Colonic mucosa (tissue), 4 donors: ENCODE data around the gene MAD1L1. TPM values are rescaled to one million over a fixed set of nuclear protein-coding genes. Genes with fewer than 3 reads are reported as not detected.

Experiments used
- DNase-seq: peaks from one replicate; pipeline ENCODE4 v3.0.0-alpha.2; 2020
- H3K27ac ChIP-seq: fragments of 200-600 bp; one replicate; pipeline ENCODE4 v1.8.0; 2021
- H3K27me3 ChIP-seq: fragments of 200-600 bp; one replicate; pipeline ENCODE4 v1.8.0; 2021
- H3K36me3 ChIP-seq: fragments of 200-600 bp; one replicate; pipeline ENCODE4 v1.8.0; 2021
- H3K4me1 ChIP-seq: fragments of 200-600 bp; one replicate; pipeline ENCODE4 v1.8.0; 2021; ENCODE audit warnings: mild to moderate bottlenecking
- H3K4me3 ChIP-seq: fragments of 200-600 bp; one replicate; pipeline ENCODE4 v1.8.0; 2021
- H3K9ac ChIP-seq, 2 donors: one replicate each; pipeline ENCODE4 v1.7.0; 2013; ENCODE audit warnings: control low read depth in 2 of 2, low read depth in 2 of 2, low read length in 2 of 2
- H3K9me3 ChIP-seq: fragments of 200-600 bp; one replicate; pipeline ENCODE4 v1.8.0; 2021
- CTCF ChIP-seq: fragments of 200-600 bp; IDR thresholded peaks from one replicate; pipeline ENCODE4 v1.8.0; 2022; ENCODE audit warnings: antibody characterized with exemption, mild to moderate bottlenecking
- intact Hi-C: fragments of 100-400 bp; cut with DNase I; formaldehyde crosslinking; loops from one replicate; pipeline ENCODE4 v1.14.1; 2022
- total RNA-seq, 2 donors: library from RNA; stranded (reverse); fragmentation: NEBNext Ultra II Directional in 1 of 2; extraction: Animal tissue kit (Norgen Biotek cat#: 25700) in 1 of 2; gene quantifications; one replicate each; pipeline ENCODE4 v1.2.1, GENCODE V29; 2021
- donor health status: healthy.
- donor health status: DM: no; HTN: no; CAD: no.
- donor health status: DM: no; HTN: no; CAD: no.

Gene MAD1L1
- total RNA-seq, 2 donors from 2014 or later = 18.2 to 47.0 TPM

- Histone ChIP-seq H3K4me1 (no peaks in the 10 kb centered on the region), H3K4me3 (no peak overlapping the region), H3K36me3 (no peaks in the 10 kb centered on the region), H3K27me3 (no peaks in the 10 kb centered on the region), H3K9me3 (no peaks in the 10 kb centered on the region), H3K27ac (no peak overlapping the region), H3K9ac (no peak overlapping the region)
- no peak for DNase-seq
- intact Hi-C loops = no loop called here
- TF ChIP-seq CTCF = no peak
Measured at GRCh38 chr7:1890289-1891235, 342.2 kb downstream of the MAD1L1 start.

GRCh38 chr7:1889556-1890181 lies 343.1 kb downstream of the MAD1L1 start:
- no peak overlapping the region for H3K4me3 ChIP-seq
- H3K27ac ChIP-seq = no peak overlapping the region
- TF ChIP-seq CTCF = no peak
- intact Hi-C loops = no loop called here
- no peaks in the 10 kb centered on the region for H3K4me1 ChIP-seq
- H3K27me3 ChIP-seq = no peaks in the 10 kb centered on the region
- DNase-seq = no peak
- H3K36me3 ChIP-seq = no peaks in the 10 kb centered on the region
- H3K9me3 ChIP-seq = no peaks in the 10 kb centered on the region
- H3K9ac ChIP-seq = no peak overlapping the region

DNA sequence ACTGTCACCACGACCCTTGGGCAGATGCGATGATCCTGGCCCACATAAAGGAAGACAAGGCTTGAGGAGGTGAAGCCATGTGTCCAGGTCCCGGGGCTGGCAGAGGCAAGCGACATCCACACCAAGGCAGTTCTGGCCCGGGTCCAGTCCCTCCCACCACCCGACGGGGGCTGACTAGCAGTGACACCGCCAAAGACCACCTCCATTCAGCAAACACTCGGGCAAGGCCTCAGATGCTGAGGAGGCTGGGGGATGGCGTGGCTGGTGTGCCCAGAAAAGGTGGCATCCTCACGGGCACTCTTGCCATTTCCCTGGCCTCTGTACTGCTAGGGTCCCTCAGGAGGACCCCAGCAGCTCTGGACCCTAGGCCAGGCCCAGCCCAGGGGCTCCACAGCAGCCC lies 343.7 kb downstream of the MAD1L1 start:
- Histone ChIP-seq H3K36me3 (no peaks in the 10 kb centered on the region), H3K4me1 (no peaks in the 10 kb centered on the region), H3K27ac (no peak overlapping the region), H3K9ac (no peak overlapping the region), H3K4me3 (no peak overlapping the region), H3K27me3 (no peaks in the 10 kb centered on the region), H3K9me3 (no peaks in the 10 kb centered on the region)
- DNase-seq = no peak
- no peak for TF ChIP-seq CTCF
- intact Hi-C loops = no loop called here

- no peak overlapping the region for H3K4me3 ChIP-seq
- no peaks in the 10 kb centered on the region for H3K36me3 ChIP-seq
- no peak overlapping the region for H3K9ac ChIP-seq
- DNase-seq = no peak
- H3K4me1 ChIP-seq = no peaks in the 10 kb centered on the region
- H3K27ac ChIP-seq = no peak overlapping the region
- H3K27me3 ChIP-seq = no peaks in the 10 kb centered on the region
- TF ChIP-seq CTCF = no peak
- intact Hi-C loops = no loop called here
- no peaks in the 10 kb centered on the region for H3K9me3 ChIP-seq
Measured at GRCh38 chr7:1888425-1888824, 344.3 kb downstream of the MAD1L1 start.

DNA sequence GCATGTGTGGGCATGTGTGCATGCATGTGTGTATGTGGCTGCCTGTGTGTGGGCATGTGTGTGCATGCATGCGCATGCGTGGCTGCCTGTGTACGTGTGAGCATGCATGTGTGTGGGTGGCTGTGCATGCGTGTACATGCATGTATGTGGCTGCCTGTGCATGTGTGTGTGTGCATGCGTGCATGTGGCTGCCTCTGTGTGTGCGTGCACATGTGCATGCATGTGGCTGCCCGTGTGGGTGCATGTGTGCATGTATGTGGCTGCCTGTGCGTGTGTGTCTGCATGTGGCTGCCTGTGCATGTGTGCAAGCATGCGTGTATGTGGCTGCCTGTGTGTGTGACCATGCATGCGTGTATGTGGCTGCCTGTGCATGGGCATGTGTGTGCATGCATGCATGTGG lies 345.5 kb downstream of the MAD1L1 start:
- intact Hi-C loops = no loop called here
- DNase-seq = no peak
- no peak overlapping the region for H3K9ac ChIP-seq

More for the DNA sequence above, 345.5 kb downstream of the MAD1L1 start:
- Histone ChIP-seq H3K27me3 (no peaks in the 10 kb centered on the region), H3K4me1 (no peaks in the 10 kb centered on the region), H3K9me3 (no peaks in the 10 kb centered on the region), H3K4me3 (no peak overlapping the region), H3K27ac (no peak overlapping the region), H3K36me3 (no peaks in the 10 kb centered on the region)
- TF ChIP-seq CTCF = no peak
